HG03521 (cell line): ENCODE measurements around the gene ADGRD1.
"Not testable (repeated sequence)": the region's sequence is repeated elsewhere in the genome, so short reads cannot be mapped to it uniquely, and the experiment has no call there.

Experiments
- ATAC-seq: cut with Tn5 transposase; IDR thresholded peaks from one replicate; pipeline ENCODE4 v1.9.1; 2021; ENCODE audit warnings: mild to moderate bottlenecking, moderate library complexity; ENCODE audit not compliant: unreplicated experiment

The ADGRD1 gene

DNA sequence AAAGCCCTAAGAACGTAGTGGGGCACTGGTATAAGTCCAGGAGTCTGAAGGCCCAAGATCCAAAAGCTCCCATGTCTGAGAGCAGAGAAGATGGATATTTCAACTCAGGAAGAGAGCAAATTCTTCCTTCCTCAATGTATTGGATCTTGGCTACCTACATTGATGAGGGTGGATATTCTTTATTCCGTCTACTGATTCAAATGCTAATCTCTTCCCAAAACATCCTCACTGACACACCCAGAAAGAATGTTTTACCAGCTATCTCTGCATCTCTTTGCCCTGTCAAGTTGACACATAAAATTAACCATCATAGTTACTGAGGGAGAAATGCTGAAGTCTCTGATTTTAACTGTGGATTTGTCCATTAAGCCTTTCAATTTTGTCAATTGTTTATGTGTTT lies 16.6 kb upstream of the ADGRD1 start:
- ATAC-seq, result no peak

DNA sequence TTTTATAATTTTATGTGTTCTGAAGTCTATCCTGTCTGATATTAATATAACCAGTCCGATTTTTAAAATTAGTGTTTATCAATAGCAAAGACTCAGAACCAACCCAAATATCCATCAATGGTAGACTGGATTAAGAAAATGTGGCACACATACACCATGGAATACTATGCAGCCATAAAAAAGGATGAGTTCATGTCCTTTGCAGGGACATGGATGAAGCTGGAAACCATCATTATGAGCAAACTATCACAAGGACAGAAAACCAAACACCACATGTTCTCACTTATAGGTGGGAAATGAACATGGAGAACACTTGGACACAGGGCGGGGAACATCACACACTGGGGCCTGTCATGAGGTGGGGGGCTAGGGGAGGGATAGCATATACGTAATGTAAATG lies 16.2 kb upstream of the ADGRD1 start:
- not testable (repeated sequence) for ATAC-seq

DNA sequence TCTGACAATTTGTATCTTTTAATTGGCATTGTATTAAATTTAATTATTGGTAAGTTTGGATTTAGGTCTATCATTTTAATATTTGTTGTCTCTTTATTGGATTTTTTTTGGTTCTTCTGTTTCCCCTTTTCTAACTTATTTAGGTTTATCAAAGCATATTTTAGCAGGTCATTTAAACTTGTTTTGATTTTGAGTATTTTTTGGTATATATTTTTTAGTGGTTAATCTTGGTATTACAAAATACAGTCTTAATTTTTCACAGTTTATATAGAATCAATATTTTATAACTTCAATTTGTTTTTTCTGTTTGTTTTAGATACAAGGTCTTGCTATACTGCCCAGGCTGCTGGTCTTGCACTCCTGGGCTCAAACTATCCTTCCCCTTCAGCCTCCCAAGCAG lies 15.5 kb upstream of the ADGRD1 start:
- ATAC-seq, result no peak

DNA sequence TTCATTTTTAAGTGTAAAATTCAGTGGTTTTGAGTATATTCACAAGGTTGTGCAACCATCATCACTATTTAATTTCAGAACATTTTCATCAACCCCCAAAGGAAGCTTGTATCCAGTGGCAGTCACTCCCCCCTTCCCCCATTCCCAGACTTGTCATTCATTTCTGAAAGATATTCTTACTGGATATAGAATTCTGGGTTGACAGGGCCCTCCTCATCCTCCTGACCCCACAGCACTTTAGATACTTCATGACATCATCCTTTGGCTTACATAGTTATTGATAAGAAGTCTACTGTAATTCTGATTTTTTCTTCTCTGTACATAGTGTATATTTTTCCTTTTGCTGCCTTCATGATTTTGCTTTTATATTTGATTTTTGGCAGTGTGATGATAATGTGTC lies 8.8 kb upstream of the ADGRD1 start:
- no peak for ATAC-seq

DNA sequence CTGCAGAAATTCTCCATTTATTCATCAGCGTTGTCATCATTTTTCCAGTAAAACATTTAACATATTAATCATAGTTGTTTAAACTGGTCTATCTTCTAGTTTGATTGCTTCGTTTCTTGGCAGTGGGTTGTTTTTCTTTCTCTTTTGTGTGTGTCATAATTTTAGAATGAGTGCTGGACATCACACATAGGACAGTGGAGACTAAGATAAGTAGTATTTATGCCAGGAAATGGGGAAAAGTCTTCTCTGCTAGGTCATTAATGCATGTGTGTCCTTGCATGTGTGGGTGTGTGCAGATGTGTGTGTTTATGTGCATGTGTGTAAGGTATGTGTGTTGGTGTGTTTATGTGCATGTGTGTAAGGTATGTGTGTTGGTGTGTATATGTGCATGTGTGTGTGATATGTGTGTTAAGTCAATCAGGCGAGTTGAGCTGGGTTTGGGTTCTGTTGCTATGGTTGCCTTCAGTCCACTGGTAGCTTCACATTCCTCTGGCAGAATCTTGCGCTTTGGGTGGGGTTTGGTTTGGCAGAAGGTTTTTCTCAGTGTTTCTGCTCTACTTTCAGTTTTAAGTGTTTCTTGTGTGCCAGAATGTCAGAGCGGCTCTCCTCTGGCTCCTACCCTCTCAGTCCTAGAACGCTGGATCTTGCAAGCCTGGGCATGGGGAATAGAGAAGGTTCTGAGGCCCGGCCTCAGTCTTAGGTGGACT lies 7.8 kb upstream of the ADGRD1 start:
- no peak for ATAC-seq

DNA sequence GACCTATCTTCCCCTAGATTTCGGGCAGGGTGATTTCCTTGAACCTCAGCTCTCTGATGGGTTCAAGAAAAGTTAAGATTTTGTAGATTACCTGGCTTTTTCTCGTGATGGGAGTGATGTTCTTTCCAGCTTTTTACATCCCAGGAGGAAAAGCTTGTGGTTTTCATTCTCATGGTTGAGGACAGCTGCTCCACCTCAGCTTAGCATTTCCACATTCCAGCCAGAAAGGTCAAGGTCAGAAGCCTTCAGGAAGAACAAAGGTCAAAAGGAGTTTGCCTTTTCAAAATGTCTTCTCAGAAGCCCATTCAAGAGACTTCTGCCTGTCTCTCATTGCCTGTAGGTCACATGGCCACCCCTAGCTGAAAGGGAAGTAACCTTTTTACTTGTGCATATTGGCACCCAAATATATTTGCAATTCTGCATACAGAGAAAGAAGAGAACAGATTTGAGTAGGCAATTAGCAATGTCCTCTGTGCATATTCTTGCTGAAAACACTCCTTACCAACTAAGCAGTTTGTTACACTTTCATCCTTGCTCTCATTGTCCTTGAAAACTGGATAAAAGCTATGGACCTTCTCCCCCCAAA lies 6.6 kb upstream of the ADGRD1 start:
- ATAC-seq, result no peak

DNA sequence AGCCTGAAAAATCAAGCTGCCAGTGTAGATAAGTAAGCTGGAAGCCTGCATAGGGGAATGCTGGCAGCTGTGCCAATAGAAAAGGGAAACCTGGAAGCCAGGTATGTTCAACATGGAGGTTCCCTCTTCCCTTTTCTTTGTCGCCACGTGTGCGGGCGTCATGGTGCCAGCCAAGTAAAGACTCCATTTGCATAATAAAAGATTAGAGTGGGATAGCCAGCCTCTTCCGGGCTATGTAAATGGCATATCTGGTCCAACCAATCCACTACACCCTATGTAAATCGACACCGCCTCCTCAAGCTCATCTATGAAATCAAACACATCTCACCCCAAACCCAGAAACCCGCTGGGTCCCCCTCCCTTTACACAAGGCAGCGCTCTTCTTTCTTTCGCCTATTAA lies 5.6 kb upstream of the ADGRD1 start:
- ATAC-seq, result no peak

DNA sequence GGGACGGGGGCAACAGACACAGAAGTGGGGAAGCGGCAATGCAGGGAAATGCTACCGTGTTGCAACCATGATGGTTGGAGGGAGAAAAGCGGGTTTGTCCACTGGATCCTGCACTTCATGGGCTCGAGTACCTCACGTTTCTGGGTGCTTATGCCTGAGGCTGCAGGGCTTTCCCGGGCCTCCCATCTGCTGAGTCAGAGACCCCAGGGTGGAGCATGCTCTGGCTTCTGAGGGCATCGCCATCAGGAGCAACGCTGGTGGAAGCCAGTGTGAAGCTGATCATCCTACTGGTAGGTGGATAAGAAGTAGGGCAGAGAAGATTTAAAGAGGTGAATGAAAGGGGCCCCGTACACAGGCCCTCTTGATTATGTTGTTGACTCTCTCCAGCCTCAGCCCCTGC lies 5.0 kb upstream of the ADGRD1 start:
- no peak for ATAC-seq

DNA sequence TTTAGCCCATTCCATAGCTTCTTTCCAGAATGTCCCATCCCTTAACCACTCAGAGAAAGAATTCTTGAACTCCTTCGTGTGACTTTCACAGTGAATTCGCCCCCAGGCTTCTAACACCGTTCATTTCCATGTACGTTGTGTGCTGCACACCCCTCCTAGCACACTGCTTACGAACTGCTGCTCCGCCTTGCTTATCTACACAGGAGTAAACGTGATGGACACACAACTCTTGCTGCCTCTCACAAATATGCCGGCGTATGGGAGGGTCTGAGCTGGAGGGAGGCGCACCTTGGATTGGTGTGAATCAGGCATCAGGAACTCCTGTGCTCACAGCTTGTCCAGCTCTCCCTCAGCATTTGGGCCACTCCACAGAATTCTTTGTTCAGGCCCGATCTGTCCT lies 3.9 kb upstream of the ADGRD1 start:
- ATAC-seq, result no peak

DNA sequence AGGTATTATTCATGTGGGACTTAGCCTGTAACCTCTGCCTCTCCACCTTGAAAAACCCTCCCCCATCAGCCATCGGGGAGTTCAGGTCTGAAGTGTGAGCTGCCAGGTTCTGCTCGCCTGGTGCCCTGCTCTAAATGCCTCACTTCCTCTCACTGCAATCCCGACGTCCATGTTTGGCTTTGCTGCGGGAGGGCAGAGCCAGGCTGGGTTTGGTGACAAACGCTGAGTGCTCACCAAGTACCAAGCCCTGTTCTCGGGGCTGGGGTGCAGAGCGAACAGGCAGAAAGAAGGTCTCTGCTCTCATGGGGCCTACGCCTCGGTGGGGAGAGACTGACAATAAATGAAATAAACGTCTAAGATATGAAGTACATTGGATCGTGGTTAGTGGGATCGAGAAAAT lies 2.1 kb upstream of the ADGRD1 start:
- no peak for ATAC-seq

DNA sequence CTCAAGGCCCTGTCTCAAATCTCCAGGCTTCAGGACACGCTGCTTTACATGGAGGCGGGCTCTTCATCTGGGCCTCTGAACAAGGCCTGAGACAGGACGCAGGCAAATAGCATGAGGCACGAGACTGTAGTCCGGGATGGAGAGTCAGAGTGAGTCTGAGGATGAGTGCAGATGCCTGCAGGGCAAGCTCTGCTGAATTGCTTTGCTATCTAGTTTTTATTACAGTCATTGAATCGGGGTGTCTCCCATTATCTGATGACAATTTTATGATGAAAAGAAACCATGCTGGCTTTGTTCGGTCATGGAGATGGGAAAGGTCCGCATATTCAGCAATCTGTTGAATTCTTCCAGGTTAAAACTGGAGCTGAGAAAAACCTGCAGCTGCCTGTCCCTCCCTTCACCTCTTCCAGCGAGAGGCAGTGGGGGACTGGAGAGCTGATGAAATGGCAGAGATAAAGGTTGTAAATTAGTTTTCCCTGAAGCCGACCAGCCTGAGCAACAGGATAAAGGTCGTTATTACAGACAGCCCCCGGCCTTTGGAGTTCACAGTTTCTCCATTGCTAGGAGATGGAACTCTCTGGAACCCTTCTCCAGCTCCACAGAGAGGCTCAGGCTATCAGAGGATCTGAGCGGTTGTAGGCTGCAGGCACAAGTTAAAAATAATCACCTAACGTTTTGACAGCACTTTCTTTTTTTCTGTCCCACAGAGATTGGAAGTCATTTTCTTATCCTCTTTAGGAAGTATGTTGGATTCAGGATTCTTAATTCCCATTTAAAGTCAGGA lies 1.3 kb upstream of the ADGRD1 start:
- ATAC-seq, result no peak

DNA sequence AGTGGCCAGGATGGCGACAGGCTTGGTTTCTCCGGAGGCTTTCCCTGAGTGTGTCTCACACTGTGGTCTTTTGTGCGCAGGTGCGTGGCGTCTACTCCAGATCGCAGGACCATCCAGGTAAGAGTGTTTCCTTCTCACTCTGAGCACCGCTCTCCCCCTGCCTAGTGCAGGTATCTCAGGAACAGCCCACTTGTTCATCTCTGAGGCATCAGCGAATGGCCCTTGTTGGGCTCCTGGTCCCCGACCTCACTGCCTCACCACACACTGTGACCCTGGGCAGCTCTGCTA lies 781 bp downstream of the ADGRD1 start:
- no peak for ATAC-seq

DNA sequence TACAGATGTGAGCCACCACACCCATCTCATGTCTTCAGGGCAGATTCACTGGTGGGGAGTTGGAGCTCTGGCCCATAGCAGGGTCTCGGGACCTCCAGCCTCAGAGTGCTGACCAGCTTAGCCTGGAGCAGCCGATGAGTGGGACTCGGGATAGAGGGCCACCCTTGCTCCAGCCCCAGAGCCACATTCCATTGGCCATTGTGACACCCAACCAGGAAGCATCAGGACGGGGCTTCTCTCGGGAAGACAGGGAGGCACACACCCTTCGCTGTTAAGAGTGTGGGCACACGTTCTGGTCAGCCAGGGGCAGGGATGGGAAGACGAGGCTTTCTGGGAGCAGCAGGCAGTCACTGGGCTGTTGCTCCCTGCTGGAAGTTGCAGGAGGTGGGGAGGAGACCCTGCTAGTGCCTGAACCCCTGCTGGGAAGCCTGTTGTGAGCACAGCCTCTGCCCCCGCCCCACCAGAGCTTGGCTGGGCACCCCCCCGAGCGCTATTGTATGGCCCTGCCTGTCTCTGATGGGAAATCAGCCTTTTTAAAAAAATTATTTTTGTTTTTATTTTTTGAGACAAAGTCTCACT lies 1.6 kb downstream of the ADGRD1 start:
- no peak for ATAC-seq

DNA sequence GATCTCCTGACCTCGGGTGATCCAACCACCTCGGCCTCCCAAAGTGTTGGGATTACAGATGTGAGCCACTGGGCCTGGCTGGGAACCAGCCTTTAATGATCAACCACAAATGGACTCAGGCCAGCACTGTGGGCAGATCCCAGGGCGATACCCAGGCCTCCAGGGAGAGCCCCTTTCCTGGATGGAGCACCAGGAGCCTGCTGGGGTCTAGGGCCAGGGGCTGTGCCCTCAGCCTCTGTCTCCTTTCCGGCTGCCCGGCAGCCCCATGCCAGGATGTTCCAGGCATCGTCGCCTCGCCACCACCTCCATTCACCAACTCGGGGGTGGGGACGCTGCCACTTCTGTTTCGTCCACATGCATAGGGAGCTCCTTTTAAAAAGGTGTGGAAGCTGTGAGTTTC lies 2.3 kb downstream of the ADGRD1 start:
- ATAC-seq, result no peak

DNA sequence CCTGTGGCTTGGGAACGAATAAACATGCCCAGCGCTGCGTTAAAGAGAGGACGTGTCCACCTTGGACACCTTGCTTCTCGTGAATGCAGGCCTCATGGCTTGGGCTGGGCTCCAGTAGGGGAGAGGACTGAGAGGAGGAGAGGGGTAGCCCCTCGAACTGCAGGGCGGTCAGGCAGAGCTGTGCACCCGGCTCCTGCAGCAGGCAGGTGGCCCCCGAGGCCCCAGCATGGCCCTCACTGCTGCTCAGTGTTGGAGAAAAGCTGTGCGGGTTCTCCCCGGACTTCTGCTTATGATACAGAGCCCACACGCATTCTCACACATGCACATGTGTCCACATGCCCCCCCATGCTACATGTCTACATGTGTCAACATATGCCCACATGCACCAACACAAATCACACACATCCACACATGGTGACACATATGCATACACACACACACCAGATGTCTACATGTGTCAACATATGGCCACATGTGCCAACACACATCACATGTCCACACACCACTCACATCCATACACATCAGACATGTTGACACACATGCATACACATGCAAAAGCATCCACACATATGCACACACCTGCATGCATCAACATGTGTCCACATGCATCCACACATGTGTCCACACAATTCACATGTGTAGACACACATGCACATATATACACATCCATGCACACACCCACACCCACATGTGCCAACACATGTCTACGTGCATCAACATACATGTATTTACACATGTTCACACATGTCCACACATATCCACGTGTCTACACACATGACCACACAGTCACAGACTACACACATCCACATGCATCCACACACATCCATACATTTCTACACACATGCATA lies 3.0 kb downstream of the ADGRD1 start:
- no peak for ATAC-seq

DNA sequence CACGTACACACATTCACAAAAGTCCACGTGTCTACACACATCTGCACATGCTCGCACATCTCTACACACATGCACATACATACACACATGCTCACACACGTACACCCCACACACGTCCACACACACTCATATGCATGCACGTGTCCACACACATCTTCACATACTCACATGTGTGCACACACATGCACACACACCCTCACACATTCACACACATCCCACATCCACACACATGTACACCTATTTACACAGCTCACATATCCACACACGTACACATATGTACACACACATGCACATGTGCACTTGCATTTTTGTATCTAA lies 3.6 kb downstream of the ADGRD1 start:
- no peak for ATAC-seq

DNA sequence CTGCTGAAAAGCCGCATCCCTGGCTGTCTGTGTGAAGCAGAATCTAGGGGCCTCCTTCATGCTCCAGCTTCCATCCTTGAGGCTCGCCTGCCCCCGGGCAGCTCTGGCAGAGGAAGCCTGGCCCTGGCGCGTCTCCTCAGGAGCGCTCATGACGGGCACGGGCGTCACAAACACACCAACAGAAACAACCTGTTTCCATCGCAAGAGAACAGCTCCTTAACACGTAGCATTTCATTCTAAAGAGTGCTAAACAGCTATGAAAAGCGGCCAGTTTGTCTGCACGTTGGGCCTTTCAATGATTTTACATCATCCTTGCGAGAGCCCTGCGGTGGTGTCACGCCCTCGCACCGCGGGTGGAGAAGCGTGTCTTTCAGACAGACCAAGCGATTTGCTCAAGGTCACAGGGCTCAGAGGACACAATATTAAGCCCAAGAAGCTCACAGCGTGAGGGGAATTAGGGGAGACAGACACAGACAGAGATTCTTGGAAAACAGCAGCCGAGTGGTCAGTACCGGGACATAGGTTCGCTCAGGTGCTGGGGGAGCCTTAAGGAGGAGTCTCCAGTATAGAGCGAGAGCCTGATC lies 4.9 kb downstream of the ADGRD1 start:
- ATAC-seq, result no peak

DNA sequence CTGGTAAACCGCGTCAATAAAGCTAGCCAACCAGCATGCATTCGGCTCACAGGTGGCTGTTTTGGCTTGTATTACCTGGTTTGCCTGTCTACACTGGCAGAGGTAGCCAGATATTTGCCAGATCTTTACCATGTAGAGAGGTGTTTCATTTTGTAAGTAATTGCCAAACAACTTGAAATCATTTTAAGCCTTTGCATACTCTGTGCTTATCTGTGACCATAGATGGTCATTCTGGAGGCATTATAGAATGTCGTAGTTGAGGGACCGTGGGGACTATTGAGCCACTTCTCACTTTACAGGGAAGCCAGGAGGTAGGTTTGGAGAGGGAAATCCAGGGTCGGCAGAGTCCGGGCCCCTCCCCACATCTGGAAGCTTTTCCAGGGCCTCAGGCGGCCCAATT lies 5.9 kb downstream of the ADGRD1 start:
- ATAC-seq, result no peak

DNA sequence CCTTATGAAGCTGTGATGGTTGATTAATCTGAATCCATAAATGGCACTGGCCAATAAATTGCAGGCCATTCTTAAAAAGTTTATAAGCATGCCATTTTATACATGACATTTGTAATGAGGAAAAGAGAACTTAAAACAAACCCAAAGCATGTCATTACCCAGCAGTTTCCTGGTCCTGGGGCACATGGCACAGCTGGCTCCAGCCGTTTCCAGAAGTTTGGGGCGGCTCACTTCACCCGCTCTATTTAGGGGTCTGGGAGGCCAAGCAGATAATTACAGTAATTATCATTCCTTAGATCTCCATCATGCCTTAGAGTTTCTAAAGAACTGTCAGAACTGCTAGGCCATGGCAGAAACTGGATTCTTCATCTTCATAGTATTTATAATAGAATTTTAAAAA lies 6.4 kb downstream of the ADGRD1 start:
- no peak for ATAC-seq

DNA sequence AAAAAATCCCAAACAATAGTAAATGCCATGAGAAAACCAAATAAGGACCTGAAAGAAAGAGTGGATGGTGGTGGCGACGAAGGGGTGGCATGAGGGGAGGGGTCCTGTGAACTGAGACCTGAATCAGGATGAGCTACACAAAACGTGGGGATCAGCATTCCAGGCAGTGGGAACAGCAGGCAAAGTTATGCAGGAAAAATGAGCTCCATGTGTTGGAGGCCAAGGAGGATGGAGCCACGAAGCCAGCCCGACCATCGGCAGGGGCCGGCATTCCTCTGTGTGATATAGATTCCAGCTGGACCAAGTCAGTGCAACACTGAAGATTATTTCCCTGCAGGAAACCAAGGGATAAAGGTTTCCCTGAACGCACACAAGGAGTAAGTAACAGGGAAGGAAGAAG lies 7.1 kb downstream of the ADGRD1 start:
- no peak for ATAC-seq

DNA sequence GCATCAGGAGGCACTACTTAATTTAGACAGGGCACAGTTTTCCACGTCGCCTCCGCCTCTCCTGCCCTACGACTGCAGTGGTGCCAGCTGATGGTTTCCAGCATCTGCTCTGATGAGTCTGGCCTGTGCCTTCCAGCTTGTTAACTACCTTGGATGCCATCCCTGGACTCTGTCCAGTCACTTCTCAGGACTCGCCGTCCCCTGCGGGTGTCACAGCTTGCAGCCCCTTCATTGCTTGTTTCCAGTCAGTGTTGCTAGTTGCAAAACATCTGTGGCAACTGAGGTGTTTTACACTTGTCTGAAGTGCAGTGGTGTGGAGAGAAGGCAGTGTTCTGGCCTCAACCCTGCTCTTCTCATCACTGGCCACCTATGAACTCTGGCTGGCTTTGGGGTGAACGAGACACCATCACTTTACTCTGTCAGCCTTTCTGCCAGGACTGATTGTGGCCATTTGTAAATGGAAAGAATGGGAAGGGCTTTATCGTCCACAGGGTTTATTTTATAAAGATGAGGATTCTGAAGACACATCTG lies 8.3 kb downstream of the ADGRD1 start:
- no peak for ATAC-seq
